H9 (cell line): ENCODE data around the gene RARB. TPM values are rescaled to one million over a fixed set of nuclear protein-coding genes. Genes with fewer than 3 reads are reported as not detected.
A peak's percentile ranks its signal among the peaks of the same experiment; 100 is the strongest.

Experiments used
- DNase-seq: peaks from one replicate; pipeline ENCODE4 v3.0.0-alpha.2; 2017
- H2AFZ ChIP-seq: one replicate; pipeline ENCODE4 v1.6.1; 2013; ENCODE audit warnings: mild to moderate bottlenecking, low read length, control low read depth, moderate library complexity
- H2AK5ac ChIP-seq: 2 replicates; pipeline ENCODE4 v1.6.1; 2013; ENCODE audit warnings: low read length, control low read depth, mixed read lengths; ENCODE audit not compliant: insufficient read length
- H2BK120ac ChIP-seq: one replicate; pipeline ENCODE4 v1.6.1; 2013; ENCODE audit warnings: low read depth, mild to moderate bottlenecking, low read length, control low read depth, inconsistent platforms; ENCODE audit not compliant: poor library complexity, severe bottlenecking
- H2BK12ac ChIP-seq: 2 replicates; pipeline ENCODE4 v1.6.1; 2013; ENCODE audit warnings: low read length, control low read depth, mixed read lengths, low read depth; ENCODE audit not compliant: insufficient read length
- H2BK15ac ChIP-seq: 2 replicates; pipeline ENCODE4 v1.6.1; 2013; ENCODE audit warnings: low read depth, low read length, control low read depth
- H2BK20ac ChIP-seq: one replicate; pipeline ENCODE4 v1.6.1; 2013; ENCODE audit warnings: low read depth, mild to moderate bottlenecking, low read length, control low read depth, inconsistent platforms; ENCODE audit not compliant: poor library complexity, severe bottlenecking
- H2BK5ac ChIP-seq: 2 replicates; pipeline ENCODE4 v1.6.1; 2013; ENCODE audit warnings: low read length, control low read depth, mixed read lengths; ENCODE audit not compliant: insufficient read length
- H3K14ac ChIP-seq: 2 replicates; pipeline ENCODE4 v1.6.1; 2013; ENCODE audit warnings: low read length, control low read depth; ENCODE audit not compliant: insufficient read depth
- H3K18ac ChIP-seq: 2 replicates; pipeline ENCODE4 v1.6.1; 2013; ENCODE audit warnings: low read depth, mild to moderate bottlenecking, mixed read lengths, low read length, control low read depth; ENCODE audit not compliant: insufficient read length
- H3K23ac ChIP-seq: 2 replicates; pipeline ENCODE4 v1.6.1; 2013; ENCODE audit warnings: low read length, control low read depth, mixed read lengths, low read depth; ENCODE audit not compliant: insufficient read length
- H3K23me2 ChIP-seq: 2 replicates; pipeline ENCODE4 v1.6.1; 2013; ENCODE audit warnings: low read depth, mild to moderate bottlenecking, mixed read lengths, low read length, control low read depth; ENCODE audit not compliant: insufficient read length, poor library complexity, severe bottlenecking
- H3K27ac ChIP-seq: 2 replicates; pipeline ENCODE4 v1.5.1; 2013; ENCODE audit warnings: low read length, control low read depth, mixed read lengths, low read depth; ENCODE audit not compliant: insufficient read length
- H3K27me3 ChIP-seq: 2 replicates; pipeline ENCODE4 v1.6.1; 2013; ENCODE audit warnings: low read length, control low read depth, inconsistent platforms; ENCODE audit not compliant: insufficient read depth
- H3K4ac ChIP-seq: 2 replicates; pipeline ENCODE4 v1.6.1; 2013; ENCODE audit warnings: low read depth, mild to moderate bottlenecking, control low read depth, inconsistent platforms, low read length, moderate library complexity
- H3K4me1 ChIP-seq: 2 replicates; pipeline ENCODE4 v1.6.1; 2013; ENCODE audit warnings: low read length, control low read depth, inconsistent platforms; ENCODE audit not compliant: insufficient read depth
- H3K4me2 ChIP-seq: 2 replicates; pipeline ENCODE4 v1.6.1; 2013; ENCODE audit warnings: low read length, control low read depth, mixed read lengths; ENCODE audit not compliant: insufficient read length, insufficient read depth
- H3K56ac ChIP-seq: 2 replicates; pipeline ENCODE4 v1.6.1; 2013; ENCODE audit warnings: low read depth, mild to moderate bottlenecking, mixed read lengths, low read length, control low read depth; ENCODE audit not compliant: insufficient read length
- H3K79me1 ChIP-seq: 2 replicates; pipeline ENCODE4 v1.6.1; 2013; ENCODE audit warnings: low read depth, mild to moderate bottlenecking, moderate library complexity, low read length, control low read depth, inconsistent platforms; ENCODE audit not compliant: insufficient read depth, poor library complexity, severe bottlenecking
- H3K79me2 ChIP-seq: 2 replicates; pipeline ENCODE4 v1.6.1; 2013; ENCODE audit warnings: low read length, control low read depth, inconsistent platforms; ENCODE audit not compliant: insufficient read depth
- H3K9ac ChIP-seq: 2 replicates; pipeline ENCODE4 v1.6.1; 2013; ENCODE audit warnings: low read length, control low read depth, mixed read lengths; ENCODE audit not compliant: insufficient read length; ENCODE audit errors: extremely low read depth
- H3K9me3 ChIP-seq: one replicate; pipeline ENCODE4 v1.6.1; 2013; ENCODE audit warnings: low read depth, low read length, inconsistent platforms; ENCODE audit not compliant: control insufficient read depth
- H3T11ph ChIP-seq: one replicate; pipeline ENCODE4 v1.6.1; 2013; ENCODE audit warnings: mild to moderate bottlenecking, low read length, control low read depth, inconsistent platforms
- H4K20me1 ChIP-seq: one replicate; pipeline ENCODE4 v1.6.1; 2013; ENCODE audit not compliant: control insufficient read depth, insufficient read length, insufficient read depth
- H4K5ac ChIP-seq: 2 replicates; pipeline ENCODE4 v1.6.1; 2013; ENCODE audit warnings: low read depth, mild to moderate bottlenecking, mixed read lengths, low read length, control low read depth; ENCODE audit not compliant: insufficient read length
- H4K8ac ChIP-seq: replicated peaks from 2 replicates; pipeline ENCODE4 v1.6.1; 2013; ENCODE audit warnings: low read length, control low read depth, mixed read lengths, low read depth; ENCODE audit not compliant: insufficient read length
- H4K91ac ChIP-seq: 2 replicates; pipeline ENCODE4 v1.6.1; 2013; ENCODE audit warnings: low read depth, mild to moderate bottlenecking, moderate library complexity, mixed read lengths, low read length, control low read depth; ENCODE audit not compliant: insufficient read length
- H3K27ac Mint-ChIP-seq, 3 experiments: 2 replicates in 2 of 3; 3 replicates in 1 of 3; pipeline ENCODE4 v1.8.0; 2020 to 2021; ENCODE audit warnings: mixed read lengths in 3 of 3, mild to moderate bottlenecking in 1 of 3, moderate library complexity in 1 of 3
- H3K27me3 Mint-ChIP-seq: 2 replicates; pipeline ENCODE4 v1.8.0; 2021; ENCODE audit warnings: low read depth, mild to moderate bottlenecking, moderate library complexity, mixed read lengths
- H3K36me3 Mint-ChIP-seq, 3 experiments: 2 replicates in 2 of 3; 3 replicates in 1 of 3; pipeline ENCODE4 v1.8.0; 2020 to 2021; ENCODE audit warnings: low read depth in 3 of 3, mixed read lengths in 3 of 3; ENCODE audit not compliant: insufficient read depth in 1 of 3
- H3K4me1 Mint-ChIP-seq, 2 experiments: 2 replicates each; pipeline ENCODE4 v1.8.0; 2020; ENCODE audit warnings: mixed read lengths in 2 of 2
- H3K4me3 Mint-ChIP-seq, 2 experiments: 2 replicates in 1 of 2; 3 replicates in 1 of 2; pipeline ENCODE4 v1.8.0; 2020 to 2021; ENCODE audit warnings: mild to moderate bottlenecking in 2 of 2, mixed read lengths in 2 of 2, moderate library complexity in 1 of 2
- H3K9me3 Mint-ChIP-seq, 2 experiments: 2 replicates in 1 of 2; 3 replicates in 1 of 2; pipeline ENCODE4 v1.8.0; 2020; ENCODE audit warnings: mild to moderate bottlenecking in 2 of 2, mixed read lengths in 2 of 2, moderate library complexity in 1 of 2
- WGBS: extraction: QIAGEN DNeasy Blood & Tissue Kit; methylation state at CpG from one replicate; pipeline ENCODE4 v1.1.7; 2013; ENCODE audit warnings: missing lambda C conversion rate, low lambda C conversion rate, mixed read lengths; ENCODE audit not compliant: insufficient read length; ENCODE audit errors: extremely low coverage; 5-methylcytosine and 5-hydroxymethylcytosine counted together
- total RNA-seq: library from RNA; stranded (reverse); gene quantifications from 2 replicates; pipeline ENCODE4 v1.2.1, GENCODE V29; 2021
- TF ChIP-seq, protein P1 (sequence below): fragments of 200-600 bp; sonication (generic); conservative IDR thresholded peaks from 3 replicates; pipeline ENCODE4 v1.8.0; 2021; ENCODE audit warnings: antibody characterized with exemption, mild to moderate bottlenecking

RARB gene
- total RNA-seq, 1 experiment from 2014 or later: 0.22 TPM

DNA sequence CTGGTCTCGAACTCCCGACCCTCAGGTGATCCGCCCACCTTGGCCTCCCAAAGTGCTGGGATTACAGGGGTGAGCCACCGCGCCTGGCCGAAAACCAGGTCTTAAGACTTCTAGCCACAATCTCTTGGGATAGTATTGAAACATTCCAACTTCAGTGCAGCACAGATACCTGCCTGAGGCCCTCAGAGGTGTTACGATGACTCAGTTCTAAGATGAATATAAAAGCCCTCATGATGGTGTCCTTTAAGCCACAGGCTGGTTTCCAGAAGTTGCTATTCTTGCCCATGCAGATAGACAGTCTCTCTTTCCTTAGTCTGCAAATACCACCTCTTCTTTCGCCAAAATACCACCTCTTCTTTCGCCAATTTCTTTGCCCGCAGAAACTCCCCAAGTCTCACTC, 69.0 kb downstream of the RARB start:
- Histone ChIP-seq H3K4me2 (no peak overlapping the region), H2BK120ac (no peak overlapping the region), H4K20me1 (no peaks in the 10 kb centered on the region), H2BK12ac (no peak overlapping the region), H2BK20ac (no peak overlapping the region), H3K27ac (no peak overlapping the region), H4K8ac (no peak overlapping the region), H2BK15ac (no peak overlapping the region), H2AFZ (no peak overlapping the region), H4K5ac (no peak overlapping the region), H4K91ac (no peak overlapping the region), H3K18ac (no peak overlapping the region), H3K79me1 (no peaks in the 10 kb centered on the region), H3K9me3 (no peaks in the 10 kb centered on the region), H2AK5ac (no peak overlapping the region), H3K4ac (no peak overlapping the region), H3K27me3 (no peaks in the 10 kb centered on the region), H3K14ac (no peak overlapping the region), H3K23ac (no peak overlapping the region), H3K56ac (no peak overlapping the region), H3K9ac (no peak overlapping the region), H3T11ph (no peak overlapping the region), H3K79me2 (no peaks in the 10 kb centered on the region), H3K4me1 (no peaks in the 10 kb centered on the region), H3K23me2 (no peaks in the 10 kb centered on the region), H2BK5ac (no peak overlapping the region)
- 0 out of 7 replicates have a peak overlapping the region, but pooled peaks of 1 of the 3 experiments have one; percentile 25 for H3K27ac Mint-ChIP-seq
- no peaks in the 10 kb centered on the region for H3K27me3 Mint-ChIP-seq
- WGBS: 100% methylated on average over 3 of the region's 10 CpGs
- peaks cover 5 to 12% of the 10 kb centered on the region in 2 experiments; a peak in 4 of 5 replicates for H3K9me3 Mint-ChIP-seq
- H3K4me1 Mint-ChIP-seq: peaks cover 6% of the 10 kb centered on the region in 2 experiments
- TF ChIP-seq, protein P1, sequence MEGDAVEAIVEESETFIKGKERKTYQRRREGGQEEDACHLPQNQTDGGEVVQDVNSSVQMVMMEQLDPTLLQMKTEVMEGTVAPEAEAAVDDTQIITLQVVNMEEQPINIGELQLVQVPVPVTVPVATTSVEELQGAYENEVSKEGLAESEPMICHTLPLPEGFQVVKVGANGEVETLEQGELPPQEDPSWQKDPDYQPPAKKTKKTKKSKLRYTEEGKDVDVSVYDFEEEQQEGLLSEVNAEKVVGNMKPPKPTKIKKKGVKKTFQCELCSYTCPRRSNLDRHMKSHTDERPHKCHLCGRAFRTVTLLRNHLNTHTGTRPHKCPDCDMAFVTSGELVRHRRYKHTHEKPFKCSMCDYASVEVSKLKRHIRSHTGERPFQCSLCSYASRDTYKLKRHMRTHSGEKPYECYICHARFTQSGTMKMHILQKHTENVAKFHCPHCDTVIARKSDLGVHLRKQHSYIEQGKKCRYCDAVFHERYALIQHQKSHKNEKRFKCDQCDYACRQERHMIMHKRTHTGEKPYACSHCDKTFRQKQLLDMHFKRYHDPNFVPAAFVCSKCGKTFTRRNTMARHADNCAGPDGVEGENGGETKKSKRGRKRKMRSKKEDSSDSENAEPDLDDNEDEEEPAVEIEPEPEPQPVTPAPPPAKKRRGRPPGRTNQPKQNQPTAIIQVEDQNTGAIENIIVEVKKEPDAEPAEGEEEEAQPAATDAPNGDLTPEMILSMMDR: no peak
- no peak overlapping the region for H3K4me3 Mint-ChIP-seq
- peaks cover 0 to 9% (median 0%) of the 10 kb centered on the region in 3 experiments; a peak in 2 of 7 replicates for H3K36me3 Mint-ChIP-seq
- no peak for DNase-seq
